Measurements from ENCODE around the gene AMER3. TPM values are rescaled to one million over a fixed set of nuclear protein-coding genes. Genes with fewer than 3 reads are reported as not detected.
"Not testable (repeated sequence)": the region's sequence is repeated elsewhere in the genome, so short reads cannot be mapped to it uniquely, and the experiment has no call there.

The AMER3 gene
- total RNA-seq, 1 donor from 2014 or later = not detected

- H3K4me3 ChIP-seq (ENCODE audit: low read length in 3 of 3) = no peak overlapping the region
- H3K9ac ChIP-seq (ENCODE audit: low read depth in 1 of 3, low read length in 3 of 3) = no peak overlapping the region
- H3K36me3 ChIP-seq (ENCODE audit: control insufficient read depth in 3 of 3, insufficient read depth in 3 of 3, low read length in 3 of 3) = no peaks in the 10 kb centered on the region
- peaks cover 0 to 3% (median 0%) of the 10 kb centered on the region in 3 donors for H3K9me3 ChIP-seq (ENCODE audit: control insufficient read depth in 3 of 3, low read length in 3 of 3)
- no peak overlapping the region for H3K27ac ChIP-seq (ENCODE audit: low read depth, low read length)
- H3K27me3 ChIP-seq (ENCODE audit: control insufficient read depth in 3 of 3, insufficient read depth in 3 of 3, low read length in 3 of 3) = peaks cover 10 to 40% (median 24%) of the 10 kb centered on the region in 3 donors
- peaks cover 14 to 20% (median 15%) of the 10 kb centered on the region in 3 donors for H3K4me1 ChIP-seq (ENCODE audit: control insufficient read depth in 3 of 3, insufficient read depth in 3 of 3, low read length in 3 of 3)
These were observed 25.7 kb upstream of the AMER3 start for GRCh38 chr2:130729322-130730299.

DNA sequence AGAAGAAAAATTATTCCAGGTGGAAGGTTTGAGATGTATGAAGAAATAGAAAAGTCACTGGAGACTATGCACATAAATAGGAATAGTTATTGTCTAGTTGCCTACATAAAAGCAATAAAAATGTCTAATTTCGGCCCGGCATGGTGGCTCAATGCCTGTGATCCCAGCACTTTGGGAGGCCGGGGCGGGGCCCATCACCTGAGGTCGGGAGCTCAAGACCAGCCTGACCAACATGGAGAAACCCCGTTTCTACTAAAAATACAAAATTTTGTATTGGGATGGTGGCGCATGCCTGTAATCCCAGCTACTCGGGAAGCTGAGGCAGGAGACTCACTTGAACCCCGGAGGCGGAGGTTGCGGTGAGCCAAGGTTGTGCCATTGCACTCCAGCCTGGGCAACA lies 23.1 kb upstream of the AMER3 start:
- not testable (repeated sequence) for H3K4me3 ChIP-seq (ENCODE audit: low read length in 3 of 3); H3K9ac ChIP-seq (ENCODE audit: low read depth in 1 of 3, low read length in 3 of 3); H3K27ac ChIP-seq (ENCODE audit: low read depth, low read length); H3K4me1 ChIP-seq (ENCODE audit: control insufficient read depth in 3 of 3, insufficient read depth in 3 of 3, low read length in 3 of 3); H3K9me3 ChIP-seq (ENCODE audit: control insufficient read depth in 3 of 3, low read length in 3 of 3); H3K36me3 ChIP-seq (ENCODE audit: control insufficient read depth in 3 of 3, insufficient read depth in 3 of 3, low read length in 3 of 3)
- H3K27me3 ChIP-seq (ENCODE audit: control insufficient read depth in 3 of 3, insufficient read depth in 3 of 3, low read length in 3 of 3) = peaks cover 0 to 27% (median 11%) of the 10 kb centered on the region in 3 donors

- Histone ChIP-seq H3K9me3 (ENCODE audit: control insufficient read depth in 3 of 3, low read length in 3 of 3) (peaks cover 0 to 8% (median 6%) of the 10 kb centered on the region in 3 donors), H3K27me3 (ENCODE audit: control insufficient read depth in 3 of 3, insufficient read depth in 3 of 3, low read length in 3 of 3) (peaks cover 0 to 8% (median 0%) of the 10 kb centered on the region in 3 donors), H3K4me1 (ENCODE audit: control insufficient read depth in 3 of 3, insufficient read depth in 3 of 3, low read length in 3 of 3) (no peaks in the 10 kb centered on the region), H3K9ac (ENCODE audit: low read depth in 1 of 3, low read length in 3 of 3) (no peak overlapping the region), H3K27ac (ENCODE audit: low read depth, low read length) (no peak overlapping the region), H3K4me3 (ENCODE audit: low read length in 3 of 3) (no peak overlapping the region), H3K36me3 (ENCODE audit: control insufficient read depth in 3 of 3, insufficient read depth in 3 of 3, low read length in 3 of 3) (no peaks in the 10 kb centered on the region)
These were observed 20.1 kb upstream of the AMER3 start for GRCh38 chr2:130735200-130735599.

- no peaks in the 10 kb centered on the region for H3K4me1 ChIP-seq (ENCODE audit: control insufficient read depth in 3 of 3, insufficient read depth in 3 of 3, low read length in 3 of 3)
- H3K36me3 ChIP-seq (ENCODE audit: control insufficient read depth in 3 of 3, insufficient read depth in 3 of 3, low read length in 3 of 3) = no peaks in the 10 kb centered on the region
- H3K4me3 ChIP-seq (ENCODE audit: low read length in 3 of 3) = no peak overlapping the region
- no peak overlapping the region for H3K27ac ChIP-seq (ENCODE audit: low read depth, low read length)
- H3K27me3 ChIP-seq (ENCODE audit: control insufficient read depth in 3 of 3, insufficient read depth in 3 of 3, low read length in 3 of 3) = peaks cover 0 to 14% (median 0%) of the 10 kb centered on the region in 3 donors
- H3K9ac ChIP-seq (ENCODE audit: low read depth in 1 of 3, low read length in 3 of 3) = no peak overlapping the region
- H3K9me3 ChIP-seq (ENCODE audit: control insufficient read depth in 3 of 3, low read length in 3 of 3) = peaks cover 0 to 8% (median 6%) of the 10 kb centered on the region in 3 donors
These were observed 18.9 kb upstream of the AMER3 start for GRCh38 chr2:130736487-130736886.

- no peak overlapping the region for H3K4me3 ChIP-seq (ENCODE audit: low read length in 3 of 3)
- no peaks in the 10 kb centered on the region for H3K36me3 ChIP-seq (ENCODE audit: control insufficient read depth in 3 of 3, insufficient read depth in 3 of 3, low read length in 3 of 3)
- no peaks in the 10 kb centered on the region for H3K4me1 ChIP-seq (ENCODE audit: control insufficient read depth in 3 of 3, insufficient read depth in 3 of 3, low read length in 3 of 3)
- peaks cover 0 to 8% (median 6%) of the 10 kb centered on the region in 3 donors for H3K9me3 ChIP-seq (ENCODE audit: control insufficient read depth in 3 of 3, low read length in 3 of 3)
- H3K27ac ChIP-seq (ENCODE audit: low read depth, low read length) = no peak overlapping the region
- H3K9ac ChIP-seq (ENCODE audit: low read depth in 1 of 3, low read length in 3 of 3) = no peak overlapping the region
- peaks cover 0 to 14% (median 0%) of the 10 kb centered on the region in 3 donors for H3K27me3 ChIP-seq (ENCODE audit: control insufficient read depth in 3 of 3, insufficient read depth in 3 of 3, low read length in 3 of 3)
These were observed 17.7 kb upstream of the AMER3 start for GRCh38 chr2:130737592-130737991.

- Histone ChIP-seq H3K9me3 (ENCODE audit: control insufficient read depth in 3 of 3, low read length in 3 of 3) (no peaks in the 10 kb centered on the region), H3K27me3 (ENCODE audit: control insufficient read depth in 3 of 3, insufficient read depth in 3 of 3, low read length in 3 of 3) (peaks cover 0 to 29% (median 0%) of the 10 kb centered on the region in 3 donors), H3K4me1 (ENCODE audit: control insufficient read depth in 3 of 3, insufficient read depth in 3 of 3, low read length in 3 of 3) (no peaks in the 10 kb centered on the region), H3K4me3 (ENCODE audit: low read length in 3 of 3) (no peak overlapping the region), H3K36me3 (ENCODE audit: control insufficient read depth in 3 of 3, insufficient read depth in 3 of 3, low read length in 3 of 3) (no peaks in the 10 kb centered on the region), H3K27ac (ENCODE audit: low read depth, low read length) (no peak overlapping the region), H3K9ac (ENCODE audit: low read depth in 1 of 3, low read length in 3 of 3) (no peak overlapping the region)
These were observed 14.7 kb upstream of the AMER3 start for GRCh38 chr2:130740671-130741070.

GRCh38 chr2:130743278-130743677 lies 12.1 kb upstream of the AMER3 start:
- Histone ChIP-seq H3K4me1 (ENCODE audit: control insufficient read depth in 3 of 3, insufficient read depth in 3 of 3, low read length in 3 of 3) (no peaks in the 10 kb centered on the region), H3K27ac (ENCODE audit: low read depth, low read length) (no peak overlapping the region), H3K9ac (ENCODE audit: low read depth in 1 of 3, low read length in 3 of 3) (no peak overlapping the region), H3K4me3 (ENCODE audit: low read length in 3 of 3) (no peak overlapping the region), H3K36me3 (ENCODE audit: control insufficient read depth in 3 of 3, insufficient read depth in 3 of 3, low read length in 3 of 3) (no peaks in the 10 kb centered on the region), H3K27me3 (ENCODE audit: control insufficient read depth in 3 of 3, insufficient read depth in 3 of 3, low read length in 3 of 3) (peaks cover 0 to 25% (median 0%) of the 10 kb centered on the region in 3 donors), H3K9me3 (ENCODE audit: control insufficient read depth in 3 of 3, low read length in 3 of 3) (no peaks in the 10 kb centered on the region)

- H3K4me1 ChIP-seq (ENCODE audit: control insufficient read depth in 3 of 3, insufficient read depth in 3 of 3, low read length in 3 of 3) = no peaks in the 10 kb centered on the region
- H3K4me3 ChIP-seq (ENCODE audit: low read length in 3 of 3) = no peak overlapping the region
- H3K9ac ChIP-seq (ENCODE audit: low read depth in 1 of 3, low read length in 3 of 3) = no peak overlapping the region
- H3K36me3 ChIP-seq (ENCODE audit: control insufficient read depth in 3 of 3, insufficient read depth in 3 of 3, low read length in 3 of 3) = no peaks in the 10 kb centered on the region
- no peak overlapping the region for H3K27ac ChIP-seq (ENCODE audit: low read depth, low read length)
- peaks cover 0 to 23% (median 0%) of the 10 kb centered on the region in 3 donors for H3K27me3 ChIP-seq (ENCODE audit: control insufficient read depth in 3 of 3, insufficient read depth in 3 of 3, low read length in 3 of 3)
- H3K9me3 ChIP-seq (ENCODE audit: control insufficient read depth in 3 of 3, low read length in 3 of 3) = no peaks in the 10 kb centered on the region
These were observed 10.8 kb upstream of the AMER3 start for GRCh38 chr2:130744287-130745117.

DNA sequence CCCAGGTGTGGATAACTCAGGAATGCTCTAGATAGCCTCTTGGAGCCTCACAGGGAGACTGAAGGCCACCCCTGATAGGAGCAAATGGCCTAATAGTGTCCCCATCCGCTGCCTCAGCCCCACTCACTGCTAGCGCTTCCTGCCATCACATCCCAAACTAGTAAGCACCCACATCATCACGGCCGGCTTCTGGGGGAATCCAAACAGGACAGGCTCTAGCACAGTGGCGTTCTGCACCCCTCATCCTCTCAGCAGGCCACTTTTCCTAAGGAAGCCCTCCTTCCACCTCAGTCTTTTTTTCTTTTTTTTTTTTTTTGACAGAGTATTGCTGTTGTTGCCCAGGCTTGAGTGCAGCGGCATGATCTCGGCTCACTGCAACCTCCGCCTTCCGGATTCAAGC lies 6.3 kb upstream of the AMER3 start:
- Histone ChIP-seq H3K4me3 (ENCODE audit: low read length in 3 of 3) (no peak overlapping the region), H3K27ac (ENCODE audit: low read depth, low read length) (no peak overlapping the region), H3K9me3 (ENCODE audit: control insufficient read depth in 3 of 3, low read length in 3 of 3) (no peaks in the 10 kb centered on the region), H3K4me1 (ENCODE audit: control insufficient read depth in 3 of 3, insufficient read depth in 3 of 3, low read length in 3 of 3) (no peaks in the 10 kb centered on the region), H3K9ac (ENCODE audit: low read depth in 1 of 3, low read length in 3 of 3) (no peak overlapping the region), H3K36me3 (ENCODE audit: control insufficient read depth in 3 of 3, insufficient read depth in 3 of 3, low read length in 3 of 3) (no peaks in the 10 kb centered on the region), H3K27me3 (ENCODE audit: control insufficient read depth in 3 of 3, insufficient read depth in 3 of 3, low read length in 3 of 3) (peaks cover 0 to 15% (median 2%) of the 10 kb centered on the region in 3 donors)
